GM12891 (cell line): ENCODE data around the gene ENAH.

ENCODE experiments used
- POLR2A ChIP-seq: IDR thresholded peaks from 2 replicates; pipeline ENCODE4 v1.6.1; 2011; ENCODE audit warnings: low read depth, low read length, control low read depth
- POLR2AphosphoS5 ChIP-seq: IDR thresholded peaks from 2 replicates; pipeline ENCODE4 v1.6.1; 2011; ENCODE audit warnings: low read depth, low read length, control low read depth
- POU2F2 ChIP-seq: IDR thresholded peaks from 2 replicates; pipeline ENCODE4 v1.6.1; 2011; ENCODE audit warnings: low read depth, mild to moderate bottlenecking, control low read depth, low read length, moderate library complexity
- SPI1 ChIP-seq: IDR thresholded peaks from 2 replicates; pipeline ENCODE4 v1.6.1; 2011; ENCODE audit warnings: low read depth, low read length, control low read depth
- TAF1 ChIP-seq: IDR thresholded peaks from 2 replicates; pipeline ENCODE4 v1.6.1; 2011; ENCODE audit warnings: low read depth, low read length, control low read depth

DNA sequence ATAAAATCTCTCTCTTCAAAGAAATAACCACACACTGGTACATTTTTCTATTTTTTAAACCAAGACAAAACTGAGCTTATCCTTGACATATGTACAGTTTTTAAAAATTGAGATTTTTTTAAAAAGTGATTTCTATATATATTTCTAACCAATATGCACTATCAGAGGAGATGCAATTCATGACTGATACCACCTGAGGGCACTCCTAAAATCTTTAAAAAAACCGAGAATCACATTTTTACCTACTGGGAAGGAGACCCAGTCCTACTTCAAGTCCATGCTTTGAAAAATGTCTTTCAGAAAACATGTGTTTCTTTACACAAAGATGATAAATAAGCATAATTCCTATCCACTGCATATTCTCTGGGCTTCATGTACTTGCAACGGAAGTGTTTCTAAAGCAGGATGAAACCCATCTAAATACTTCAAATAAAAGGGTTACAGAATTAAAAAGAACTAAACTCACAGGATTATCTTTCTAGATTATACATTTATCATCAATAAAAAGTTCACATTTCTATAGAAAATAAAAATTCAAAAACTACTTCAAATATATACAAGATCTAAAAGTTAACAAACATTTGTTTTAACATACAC lies 98.6 kb downstream of the ENAH start:
- TF ChIP-seq POLR2A, result no peak
- no peak for TF ChIP-seq POLR2AphosphoS5
- TF ChIP-seq POU2F2, result no peak
- TF ChIP-seq TAF1, result no peak
- TF ChIP-seq SPI1, result no peak
